Peyer's patch (tissue), 4 donors: ENCODE data around the gene ARHGAP27.
"Not testable (repeated sequence)": the region's sequence is repeated elsewhere in the genome, so short reads cannot be mapped to it uniquely, and the experiment has no call there.

Experiments
- POLR2A ChIP-seq, 2 donors: fragments of 450-650 bp; IDR thresholded peaks; one replicate each; pipeline ENCODE4 v1.5.1; 2017; ENCODE audit warnings: antibody characterized with exemption in 2 of 2, mild to moderate bottlenecking in 2 of 2, moderate library complexity in 2 of 2
- TF ChIP-seq, protein P1 (sequence below), 6 experiments: fragments of 450-650 bp in 4 of 6; fragments of 200-600 bp in 2 of 6; sonication (generic) in 1 of 6; IDR thresholded peaks; one replicate each; pipeline ENCODE4 v1.5.1; 2017 to 2019; ENCODE audit warnings: antibody characterized with exemption in 6 of 6, mild to moderate bottlenecking in 3 of 6, moderate library complexity in 1 of 6

DNA sequence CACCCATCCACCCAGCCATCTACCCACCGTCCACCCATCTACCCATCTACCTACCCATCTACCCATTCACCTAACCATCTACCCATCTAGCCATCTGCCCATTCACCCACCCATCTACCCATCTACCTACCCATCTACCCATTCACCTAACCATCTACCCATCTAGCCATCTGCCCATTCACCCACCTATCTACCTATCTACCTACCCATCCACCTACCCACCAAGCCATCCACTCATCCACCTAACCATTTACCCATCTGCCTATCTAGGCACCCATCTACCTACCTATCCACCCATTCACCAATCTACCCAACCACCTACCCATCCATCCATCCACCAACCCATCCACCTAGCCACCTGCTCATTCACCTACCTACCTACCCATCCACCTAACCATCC lies 16.6 kb upstream of the ARHGAP27 start:
- TF ChIP-seq, protein P1, sequence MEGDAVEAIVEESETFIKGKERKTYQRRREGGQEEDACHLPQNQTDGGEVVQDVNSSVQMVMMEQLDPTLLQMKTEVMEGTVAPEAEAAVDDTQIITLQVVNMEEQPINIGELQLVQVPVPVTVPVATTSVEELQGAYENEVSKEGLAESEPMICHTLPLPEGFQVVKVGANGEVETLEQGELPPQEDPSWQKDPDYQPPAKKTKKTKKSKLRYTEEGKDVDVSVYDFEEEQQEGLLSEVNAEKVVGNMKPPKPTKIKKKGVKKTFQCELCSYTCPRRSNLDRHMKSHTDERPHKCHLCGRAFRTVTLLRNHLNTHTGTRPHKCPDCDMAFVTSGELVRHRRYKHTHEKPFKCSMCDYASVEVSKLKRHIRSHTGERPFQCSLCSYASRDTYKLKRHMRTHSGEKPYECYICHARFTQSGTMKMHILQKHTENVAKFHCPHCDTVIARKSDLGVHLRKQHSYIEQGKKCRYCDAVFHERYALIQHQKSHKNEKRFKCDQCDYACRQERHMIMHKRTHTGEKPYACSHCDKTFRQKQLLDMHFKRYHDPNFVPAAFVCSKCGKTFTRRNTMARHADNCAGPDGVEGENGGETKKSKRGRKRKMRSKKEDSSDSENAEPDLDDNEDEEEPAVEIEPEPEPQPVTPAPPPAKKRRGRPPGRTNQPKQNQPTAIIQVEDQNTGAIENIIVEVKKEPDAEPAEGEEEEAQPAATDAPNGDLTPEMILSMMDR (IDR thresholded peaks at IDR 0.05) = not testable (repeated sequence)
- TF ChIP-seq POLR2A (IDR thresholded peaks at IDR 0.05) = not testable (repeated sequence)
